ENCODE data around the gene PDE11A. TPM values are rescaled to one million over a fixed set of nuclear protein-coding genes. Genes with fewer than 3 reads are reported as not detected.
"Not testable (repeated sequence)": the region's sequence is repeated elsewhere in the genome, so short reads cannot be mapped to it uniquely, and the experiment has no call there.

PDE11A gene
- total RNA-seq, 4 donors from 2014 or later = 0.37 to 1.2 (median 1.1) TPM; not detected in 1

DNA sequence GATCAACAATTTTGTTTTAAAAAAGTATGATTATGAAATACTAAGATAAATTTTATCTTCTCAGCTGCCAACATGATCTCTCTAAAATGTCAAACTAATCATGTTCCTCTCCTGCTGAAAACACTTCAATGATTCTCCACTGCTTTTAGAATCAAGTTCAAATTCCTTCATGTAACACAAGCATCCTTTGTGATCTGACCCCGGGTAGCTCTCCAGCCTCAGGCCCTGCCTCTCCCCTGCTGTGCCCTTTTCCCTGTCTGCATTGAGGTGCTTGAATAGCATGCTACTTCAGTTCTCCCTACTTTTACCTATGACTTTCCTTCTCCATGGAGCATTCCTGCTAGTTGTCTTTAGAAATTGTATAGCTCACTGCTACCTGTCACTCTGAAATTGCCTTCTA, 274.8 kb downstream of the PDE11A start:
- Histone ChIP-seq H3K4me3 (no peak overlapping the region), H3K9me3 (no peaks in the 10 kb centered on the region), H3K36me3 (no peaks in the 10 kb centered on the region), H3K4me1 (no peaks in the 10 kb centered on the region), H3K27ac (no peak overlapping the region), H3K27me3 (peaks cover 4% of the 10 kb centered on the region)
- intact Hi-C loops (cut with DNase I; ENCODE audit: low total_unique reads) (loop anchor here (5.0 kb wide), 1 partner anchor 474 kb away; no protein-coding TSS in a partner anchor), in situ Hi-C loops (cut with MboI; ENCODE audit: low pct_ligation_motif_present in 1 of 4, low pct_unique_long_range_greater_than_20kb in 1 of 4, low sequenced_read_pairs in 3 of 4) (no loop called here)
- TF ChIP-seq POLR2A (IDR thresholded peaks at IDR 0.05) = no peak
- no peak for TF ChIP-seq POLR2AphosphoS5 (IDR thresholded peaks at IDR 0.05)
- TF ChIP-seq, protein P1, sequence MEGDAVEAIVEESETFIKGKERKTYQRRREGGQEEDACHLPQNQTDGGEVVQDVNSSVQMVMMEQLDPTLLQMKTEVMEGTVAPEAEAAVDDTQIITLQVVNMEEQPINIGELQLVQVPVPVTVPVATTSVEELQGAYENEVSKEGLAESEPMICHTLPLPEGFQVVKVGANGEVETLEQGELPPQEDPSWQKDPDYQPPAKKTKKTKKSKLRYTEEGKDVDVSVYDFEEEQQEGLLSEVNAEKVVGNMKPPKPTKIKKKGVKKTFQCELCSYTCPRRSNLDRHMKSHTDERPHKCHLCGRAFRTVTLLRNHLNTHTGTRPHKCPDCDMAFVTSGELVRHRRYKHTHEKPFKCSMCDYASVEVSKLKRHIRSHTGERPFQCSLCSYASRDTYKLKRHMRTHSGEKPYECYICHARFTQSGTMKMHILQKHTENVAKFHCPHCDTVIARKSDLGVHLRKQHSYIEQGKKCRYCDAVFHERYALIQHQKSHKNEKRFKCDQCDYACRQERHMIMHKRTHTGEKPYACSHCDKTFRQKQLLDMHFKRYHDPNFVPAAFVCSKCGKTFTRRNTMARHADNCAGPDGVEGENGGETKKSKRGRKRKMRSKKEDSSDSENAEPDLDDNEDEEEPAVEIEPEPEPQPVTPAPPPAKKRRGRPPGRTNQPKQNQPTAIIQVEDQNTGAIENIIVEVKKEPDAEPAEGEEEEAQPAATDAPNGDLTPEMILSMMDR (IDR thresholded peaks at IDR 0.05) = no peak
- no peak for TF ChIP-seq EP300 (IDR thresholded peaks at IDR 0.05; ENCODE audit: low read depth)
- 27 to 42% methylated on average over 1 of the region's 1 CpG for WGBS, 2 donors (ENCODE audit: low coverage in 1 of 2)
- DNase-seq = no peak

- TF ChIP-seq, protein P1 (IDR thresholded peaks at IDR 0.05) = no peak
- no peak for TF ChIP-seq POLR2A (IDR thresholded peaks at IDR 0.05)
- no peak for TF ChIP-seq EP300 (IDR thresholded peaks at IDR 0.05; ENCODE audit: low read depth)
- no peak for TF ChIP-seq POLR2AphosphoS5 (IDR thresholded peaks at IDR 0.05)
- WGBS, 2 donors (ENCODE audit: low coverage in 1 of 2) = 37 to 63% methylated on average over 2 to 4 of the region's 4 CpGs
- H3K4me1 ChIP-seq = no peaks in the 10 kb centered on the region
- no peak overlapping the region for H3K27ac ChIP-seq
- intact Hi-C loops (cut with DNase I; ENCODE audit: low total_unique reads) = loop anchor here (5.0 kb wide), 1 partner anchor 475 kb away; no protein-coding TSS in a partner anchor
- H3K4me3 ChIP-seq = no peak overlapping the region
- no peak for DNase-seq
- in situ Hi-C loops (cut with MboI; ENCODE audit: low pct_ligation_motif_present in 1 of 4, low pct_unique_long_range_greater_than_20kb in 1 of 4, low sequenced_read_pairs in 3 of 4) = no loop called here
- no peaks in the 10 kb centered on the region for H3K9me3 ChIP-seq
- peaks cover 4% of the 10 kb centered on the region for H3K27me3 ChIP-seq
- no peaks in the 10 kb centered on the region for H3K36me3 ChIP-seq
Measured at GRCh38 chr2:177796654-177797415, 275.7 kb downstream of the PDE11A start.

- H3K4me1 ChIP-seq = no peaks in the 10 kb centered on the region
- H3K36me3 ChIP-seq = no peaks in the 10 kb centered on the region
- intact Hi-C loops (cut with DNase I; ENCODE audit: low total_unique reads) = loop anchor here (5.0 kb wide), 1 partner anchor 476 kb away; no protein-coding TSS in a partner anchor
- no peak for TF ChIP-seq POLR2A (IDR thresholded peaks at IDR 0.05)
- TF ChIP-seq EP300 (IDR thresholded peaks at IDR 0.05; ENCODE audit: low read depth) = no peak
- TF ChIP-seq, protein P1 (IDR thresholded peaks at IDR 0.05) = no peak
- no peak for TF ChIP-seq POLR2AphosphoS5 (IDR thresholded peaks at IDR 0.05)
- in situ Hi-C loops (cut with MboI; ENCODE audit: low pct_ligation_motif_present in 1 of 4, low pct_unique_long_range_greater_than_20kb in 1 of 4, low sequenced_read_pairs in 3 of 4) = no loop called here
- no peak for DNase-seq
- H3K4me3 ChIP-seq = no peak overlapping the region
- no peaks in the 10 kb centered on the region for H3K27me3 ChIP-seq
- no peaks in the 10 kb centered on the region for H3K9me3 ChIP-seq
- WGBS, 2 donors (ENCODE audit: low coverage in 1 of 2) = 89% methylated on average over 2 of the region's 2 CpGs; no CpG with 5 or more reads in 1 of the 2 donors
- H3K27ac ChIP-seq = no peak overlapping the region
Measured at GRCh38 chr2:177796011-177796410, 276.6 kb downstream of the PDE11A start.

- Histone ChIP-seq H3K4me1 (peaks cover 4 to 16% (median 6%) of the 10 kb centered on the region in 4 donors), H3K27ac (peak overlapping the region in 1 of 4 donors; percentile 25)
- H3K27me3 ChIP-seq; H3K4me3 ChIP-seq; in situ Hi-C loops (cut with MboI; ENCODE audit: low pct_ligation_motif_present in 1 of 4, low pct_unique_long_range_greater_than_20kb in 1 of 4, low sequenced_read_pairs in 3 of 4); intact Hi-C loops (cut with DNase I; ENCODE audit: low total_unique reads); DNase-seq; H3K36me3 ChIP-seq; H3K9me3 ChIP-seq: not testable (repeated sequence)
- 80% methylated on average over 4 to 6 of the region's 6 CpGs for WGBS, 2 donors (ENCODE audit: low coverage in 1 of 2)
Measured at GRCh38 chr2:177785143-177785542, 287.4 kb downstream of the PDE11A start.

All from transverse colon (tissue), 4 donors.